ENCODE results near the gene LRP1B. TPM values are rescaled to one million over a fixed set of nuclear protein-coding genes. Genes with fewer than 3 reads are reported as not detected.

The LRP1B gene
- total RNA-seq, 1 experiment from 2014 or later: 1.4 TPM

DNA sequence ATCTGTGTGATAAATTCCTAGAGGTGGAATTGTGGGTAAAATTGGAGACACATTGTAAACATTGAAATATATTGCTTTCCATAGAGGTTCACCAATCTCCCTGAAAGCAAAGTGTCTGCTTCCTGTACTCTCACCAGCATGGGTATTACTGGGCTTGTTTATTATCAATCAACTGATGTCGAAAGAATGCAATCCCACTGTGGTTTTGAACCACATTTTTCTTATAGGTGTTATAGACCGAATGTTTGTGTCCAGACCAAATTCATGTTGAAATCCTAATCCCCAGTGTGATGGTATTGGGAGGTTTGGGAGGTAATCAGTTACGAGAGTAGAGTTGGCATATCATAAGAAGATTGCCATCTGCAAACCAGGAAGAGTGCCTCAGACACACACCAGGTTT is 1212.4 kb downstream of the LRP1B start:
- no peak for DNase-seq (ENCODE audit: low spot score)

DNA sequence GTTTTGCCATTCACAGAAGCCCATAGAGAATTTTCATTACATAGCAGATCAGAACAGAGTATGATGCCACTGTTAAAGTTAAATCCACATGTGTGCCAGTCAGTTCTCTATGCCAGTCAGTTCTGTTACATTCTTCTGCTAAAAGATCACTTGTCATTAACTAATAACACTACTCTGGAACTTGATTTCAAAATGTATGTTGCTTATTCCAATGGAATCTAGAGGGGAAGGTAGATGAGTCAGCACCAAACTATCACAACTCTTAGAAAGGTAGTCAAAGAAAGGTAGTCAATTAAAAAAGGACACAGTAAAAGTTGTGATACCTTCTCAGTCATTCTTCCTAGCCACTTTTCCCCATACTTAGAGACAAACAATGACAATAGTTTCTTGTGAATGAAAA is 1214.4 kb downstream of the LRP1B start:
- no peak for DNase-seq (ENCODE audit: low spot score)

DNA sequence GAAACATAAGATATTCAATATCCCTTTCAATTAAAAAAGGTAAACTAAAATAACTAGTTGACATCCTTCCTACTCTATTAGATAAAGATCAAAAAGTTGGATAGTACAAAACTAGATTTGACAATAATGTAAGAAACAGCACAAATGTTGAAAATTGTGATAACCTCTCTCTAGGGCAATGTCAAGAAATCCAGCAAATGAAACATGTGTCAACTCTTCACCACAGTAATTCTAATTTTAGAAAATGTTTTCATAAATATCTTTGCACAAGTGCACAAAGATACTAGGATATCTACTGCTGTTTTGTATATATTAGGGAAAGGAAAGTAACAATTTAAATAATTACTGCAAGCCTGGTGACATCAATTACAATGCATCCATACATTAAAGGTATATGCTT is 1220.1 kb downstream of the LRP1B start:
- DNase-seq (ENCODE audit: low spot score): no peak

DNA sequence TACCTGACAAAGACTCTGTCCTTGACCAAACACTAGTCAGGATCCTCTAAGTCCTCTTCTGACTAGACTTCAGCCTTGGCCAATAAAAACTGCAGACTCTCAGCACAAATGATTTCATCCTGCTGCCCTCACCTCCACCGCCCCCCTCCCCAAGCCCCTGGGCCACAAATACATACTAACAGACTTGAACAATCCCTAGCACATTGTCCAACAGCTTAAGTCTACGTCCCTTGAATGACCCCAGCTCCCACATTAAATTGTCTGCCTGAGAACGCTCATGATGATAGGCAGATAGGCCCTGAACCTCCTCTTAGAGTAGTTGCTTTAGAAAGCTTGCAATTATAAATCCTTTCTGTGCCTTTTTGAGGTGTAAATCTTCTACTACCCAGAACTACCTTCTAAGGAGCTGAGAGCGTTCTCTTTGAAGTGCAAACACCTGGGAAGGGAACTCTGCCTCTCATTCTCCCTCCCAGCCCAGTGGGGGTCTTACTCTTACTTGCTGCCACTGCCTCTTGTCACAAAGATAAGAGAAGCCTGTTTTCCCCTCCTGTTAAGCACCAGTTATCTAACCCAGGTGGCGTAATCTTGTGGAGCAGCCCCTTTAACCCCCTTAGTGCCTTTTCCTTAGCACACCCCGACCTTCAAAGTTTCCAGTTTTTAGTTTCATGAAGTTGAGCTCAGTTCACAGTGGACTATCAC is 1225.6 kb downstream of the LRP1B start:
- DNase-seq (ENCODE audit: low spot score): no peak

DNA sequence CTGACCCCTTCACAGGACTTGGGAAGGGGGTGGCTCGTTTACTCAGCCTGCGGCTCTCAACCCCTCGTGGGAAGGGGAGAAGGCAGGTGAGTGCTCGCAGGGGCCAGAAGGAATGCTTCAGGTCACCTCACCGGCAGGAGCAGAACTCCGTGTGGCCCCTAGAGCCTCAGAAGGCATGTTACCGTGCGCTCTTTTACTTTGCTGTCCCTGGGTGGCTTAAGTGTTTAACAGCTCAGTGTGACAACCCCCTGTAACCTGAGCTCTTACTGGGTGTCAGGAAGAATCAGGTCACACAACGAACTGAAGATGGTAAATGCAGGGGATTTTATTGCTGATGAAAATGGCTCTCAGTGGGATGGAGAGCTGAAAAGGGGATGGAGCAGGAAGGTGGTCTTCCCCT is 1235.4 kb downstream of the LRP1B start:
- DNase-seq (ENCODE audit: low spot score): no peak

DNA sequence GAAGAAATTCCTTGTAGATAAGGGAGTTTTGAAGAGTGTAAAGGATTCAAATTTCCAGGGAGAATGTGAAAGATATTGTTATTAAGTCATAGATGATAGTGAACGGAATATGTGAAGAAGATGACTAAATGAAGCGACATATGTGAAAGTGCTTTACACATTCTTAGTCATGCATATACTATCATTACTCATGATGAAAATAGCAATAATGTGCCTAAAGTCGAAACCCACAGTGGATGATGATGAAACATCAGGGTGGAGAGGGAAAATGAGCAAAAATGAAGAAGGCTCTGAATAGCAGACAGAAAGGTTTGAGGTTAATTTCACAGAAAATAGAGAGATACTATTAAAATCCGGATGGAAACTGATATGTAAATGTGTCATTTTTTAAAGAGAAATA is 1237.1 kb downstream of the LRP1B start:
- no peak for DNase-seq (ENCODE audit: low spot score)

DNA sequence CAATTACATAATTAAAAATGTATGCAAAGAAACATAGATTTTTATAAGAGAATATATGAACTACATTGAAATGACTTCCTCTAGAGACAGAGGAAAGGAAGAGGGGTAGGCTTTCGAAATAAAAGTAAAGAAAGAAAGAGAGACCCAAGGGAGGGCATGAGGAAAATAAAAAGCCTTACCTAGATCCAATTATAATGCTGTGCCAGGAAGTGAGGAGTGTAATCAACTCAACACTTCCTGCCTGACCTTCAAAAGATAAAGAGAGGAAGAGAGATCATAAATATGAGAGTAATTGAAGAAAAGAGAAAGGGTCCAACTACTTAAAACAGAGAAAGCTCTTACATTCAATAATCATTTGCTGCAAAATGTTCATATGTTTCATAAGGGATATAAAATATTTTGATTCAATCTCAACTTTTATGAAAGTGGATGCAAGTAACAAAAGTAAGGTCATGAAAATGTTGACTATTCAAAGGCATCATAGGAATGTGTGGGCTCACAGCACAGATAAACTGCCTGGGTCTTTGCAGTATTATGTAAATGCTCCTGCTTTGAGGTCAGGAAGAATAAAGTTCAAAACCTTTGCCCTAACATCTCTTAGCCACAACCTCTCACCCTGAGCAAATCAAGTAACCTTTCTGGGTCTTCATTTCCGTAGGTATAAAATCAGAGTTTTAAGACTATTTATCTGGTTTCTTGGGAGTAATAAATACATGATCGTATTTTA is 1237.7 kb downstream of the LRP1B start:
- no peak for DNase-seq (ENCODE audit: low spot score)

DNA sequence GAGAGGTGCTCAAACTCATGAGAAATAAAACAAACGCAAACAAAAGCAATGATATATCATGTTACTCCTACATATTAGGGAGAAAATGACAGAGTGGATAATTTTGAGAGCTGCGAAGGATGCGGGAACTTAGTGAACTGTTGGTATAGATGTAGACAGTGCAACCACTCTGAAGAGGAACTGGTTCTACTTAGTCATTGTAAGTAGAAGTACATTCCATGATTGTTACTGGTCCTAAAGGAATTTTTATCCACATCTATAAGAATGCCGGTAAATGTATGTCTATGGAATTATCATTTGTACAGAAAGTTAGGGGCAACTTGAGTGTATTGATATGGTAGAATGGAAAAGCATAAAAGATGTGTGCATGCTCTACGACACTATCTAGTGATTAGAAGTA is 1238.4 kb downstream of the LRP1B start:
- no peak for DNase-seq (ENCODE audit: low spot score)

DNA sequence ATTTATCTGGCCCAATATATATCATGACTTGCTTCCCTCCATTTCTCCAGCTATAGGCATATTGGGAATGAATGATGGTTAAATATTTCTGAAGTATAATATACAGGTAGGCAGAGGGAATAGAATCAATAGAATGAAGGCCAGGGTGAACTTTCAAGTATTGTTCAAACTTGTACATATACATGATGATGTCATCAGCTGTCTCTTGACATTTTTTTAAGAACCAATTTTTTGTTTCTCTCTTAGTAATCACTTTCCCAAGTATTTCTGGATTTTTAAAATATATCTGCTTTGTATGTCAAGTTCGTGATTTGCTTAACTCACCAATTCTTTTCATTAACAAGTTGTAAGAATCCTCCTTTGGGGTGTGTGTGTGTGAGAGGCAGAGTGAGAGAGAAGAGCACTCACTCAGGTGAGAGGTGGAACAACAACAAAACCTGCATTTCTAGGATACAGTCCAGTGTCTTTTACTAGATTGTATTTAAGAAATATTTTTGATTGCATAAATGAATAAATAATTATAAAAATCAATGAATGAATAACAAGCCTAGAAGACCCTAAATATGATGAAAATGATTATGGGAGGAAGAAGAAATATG is 1239.1 kb downstream of the LRP1B start:
- no peak for DNase-seq (ENCODE audit: low spot score)

DNA sequence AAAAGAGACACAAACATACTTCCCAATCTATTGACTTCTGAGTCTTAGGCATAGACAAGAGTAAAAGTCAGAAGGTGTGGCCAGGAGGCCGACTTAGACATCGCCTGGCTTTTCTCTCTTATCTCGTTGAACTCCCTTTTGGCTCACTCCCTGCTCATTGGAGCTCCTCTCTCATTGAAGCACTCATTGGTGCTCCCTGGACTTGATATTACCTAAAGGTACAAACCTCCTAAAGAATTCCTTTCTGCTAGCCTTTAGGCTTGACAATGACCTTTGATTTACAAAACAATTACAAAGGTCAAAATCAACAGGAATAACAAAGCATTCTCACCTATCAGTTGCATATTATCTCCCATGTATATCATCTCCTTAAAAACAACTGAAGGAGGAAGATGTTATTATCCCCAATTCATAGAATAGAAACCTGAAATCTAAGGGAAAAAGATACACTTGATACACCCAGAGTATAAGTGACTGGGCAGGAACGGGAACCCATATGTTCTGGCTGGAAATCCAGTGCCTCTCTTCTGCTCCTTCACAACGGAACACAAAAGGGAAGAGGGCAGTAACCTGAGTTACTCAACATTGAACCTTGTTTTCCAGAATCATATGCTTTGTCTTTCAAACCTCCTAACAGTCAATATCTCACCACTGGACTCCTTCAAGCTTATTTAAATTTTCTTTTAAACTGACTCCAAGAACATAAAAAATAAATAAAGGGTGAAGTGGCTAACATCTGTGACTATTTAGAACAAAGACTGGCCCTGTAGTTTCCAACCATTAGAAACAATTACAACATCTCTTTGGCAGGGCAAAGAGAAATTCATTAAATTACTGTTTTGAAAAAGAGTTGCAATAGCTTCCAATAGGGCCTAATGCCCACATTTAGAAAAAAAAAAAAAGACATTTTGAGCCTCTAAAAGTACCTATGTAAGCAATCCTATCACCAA is 1247.9 kb downstream of the LRP1B start:
- peak; percentile 4 for DNase-seq (ENCODE audit: low spot score)

DNA sequence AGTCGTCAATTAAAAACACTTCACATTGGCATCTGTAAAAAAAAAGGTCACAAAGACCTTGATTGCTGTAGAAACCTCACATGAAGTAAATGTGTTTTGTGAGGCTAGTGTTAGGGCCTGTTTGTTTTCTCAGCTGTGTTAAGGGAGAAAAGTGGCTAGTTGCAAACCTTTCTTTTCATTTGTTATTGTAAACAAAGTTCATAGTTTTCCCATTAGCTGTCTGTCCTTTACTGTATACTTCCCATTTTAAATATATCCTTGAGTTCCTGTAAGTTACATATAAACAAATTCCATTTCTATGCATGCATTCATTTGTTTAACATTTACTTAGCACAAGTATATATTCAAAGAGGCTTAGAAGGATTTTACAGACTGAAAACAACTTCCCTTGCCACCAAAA is 1250.2 kb downstream of the LRP1B start:
- DNase-seq (ENCODE audit: low spot score): peak; percentile 16

DNA sequence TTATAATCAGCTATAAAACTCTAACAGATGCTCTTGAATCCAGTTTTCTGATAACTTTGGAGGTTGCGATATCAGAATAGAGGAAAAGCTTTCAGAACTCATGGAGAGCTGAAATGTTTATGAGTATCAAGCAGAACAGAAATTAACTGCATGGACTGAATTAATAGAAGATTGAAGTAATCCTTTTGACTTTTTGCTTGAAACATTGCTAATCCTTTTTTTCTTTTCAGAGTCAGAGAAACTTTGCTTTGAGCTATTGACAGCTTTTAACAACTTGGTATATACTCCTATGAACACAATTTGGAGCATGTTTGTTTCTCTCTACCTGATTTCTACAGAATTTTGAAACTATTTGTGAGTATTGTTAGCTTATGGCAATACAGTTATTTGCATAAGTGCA is 1254.8 kb downstream of the LRP1B start:
- DNase-seq (ENCODE audit: low spot score): no peak

DNA sequence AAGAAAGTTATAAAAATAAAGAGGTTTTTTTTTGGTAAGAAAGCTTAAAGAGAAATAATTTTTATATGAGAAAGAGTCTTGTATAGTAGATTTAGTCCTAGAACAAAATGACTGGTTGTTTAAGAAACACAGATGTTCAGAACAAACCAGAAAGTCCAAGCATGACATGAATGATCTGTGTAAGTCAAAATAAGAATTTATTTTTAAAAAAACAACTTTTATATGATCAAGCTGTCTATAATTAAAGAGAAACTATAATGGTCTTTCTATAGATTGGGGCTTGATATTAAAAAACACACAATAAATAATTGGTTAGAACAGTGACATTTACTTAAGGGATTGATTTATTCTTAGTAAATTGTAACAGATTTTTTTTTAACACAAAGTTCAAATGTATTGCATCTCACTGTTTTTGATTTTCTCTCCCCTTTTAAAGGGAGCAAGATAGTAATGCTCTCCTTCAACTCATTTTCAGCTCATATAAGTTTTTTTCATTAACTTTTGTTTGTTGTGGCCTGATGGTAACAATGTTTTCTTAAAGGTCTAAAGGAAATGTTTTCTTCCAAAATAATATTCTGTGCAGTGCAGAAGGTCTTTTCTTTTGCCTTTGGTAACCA is 1256.8 kb downstream of the LRP1B start:
- DNase-seq (ENCODE audit: low spot score): no peak

DNA sequence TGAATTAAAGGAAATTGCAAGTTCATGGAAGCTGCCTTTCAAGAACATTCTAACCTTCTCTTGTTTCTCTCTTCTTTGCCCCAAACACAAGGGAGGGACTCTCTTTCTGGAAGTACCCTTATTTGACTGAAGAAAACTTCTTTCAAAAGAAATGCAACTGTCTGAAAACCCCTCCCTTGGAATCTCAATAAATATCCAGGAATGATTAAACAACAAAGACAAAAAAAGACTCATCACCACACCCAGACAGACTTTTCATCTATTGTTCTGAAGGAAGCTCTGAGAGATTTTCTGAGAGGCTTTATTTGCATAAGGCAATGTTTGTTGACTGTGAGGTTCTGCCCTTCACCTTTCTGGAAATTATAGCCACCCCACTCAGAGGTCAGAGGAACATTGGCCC is 1260.9 kb downstream of the LRP1B start:
- DNase-seq (ENCODE audit: low spot score): no peak

DNA sequence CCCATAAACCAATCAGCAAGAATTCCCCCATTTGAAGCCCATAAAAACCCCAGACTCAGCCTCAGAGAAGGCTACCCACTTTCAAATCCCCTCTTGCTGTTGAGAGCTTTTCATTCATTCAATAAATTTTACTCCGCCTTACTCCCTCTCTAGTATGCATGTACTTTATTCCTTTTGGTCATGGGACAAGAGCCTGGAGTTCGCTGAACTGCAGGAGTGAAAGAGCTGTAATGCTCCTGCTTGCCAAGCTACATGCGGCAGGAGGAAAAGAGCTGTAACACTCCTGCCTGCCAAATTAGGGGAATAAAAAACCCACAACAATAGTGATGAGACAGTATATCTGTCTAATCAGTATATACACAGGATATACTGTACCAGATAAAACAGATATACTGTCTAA is 1261.7 kb downstream of the LRP1B start:
- no peak for DNase-seq (ENCODE audit: low spot score)

DNA sequence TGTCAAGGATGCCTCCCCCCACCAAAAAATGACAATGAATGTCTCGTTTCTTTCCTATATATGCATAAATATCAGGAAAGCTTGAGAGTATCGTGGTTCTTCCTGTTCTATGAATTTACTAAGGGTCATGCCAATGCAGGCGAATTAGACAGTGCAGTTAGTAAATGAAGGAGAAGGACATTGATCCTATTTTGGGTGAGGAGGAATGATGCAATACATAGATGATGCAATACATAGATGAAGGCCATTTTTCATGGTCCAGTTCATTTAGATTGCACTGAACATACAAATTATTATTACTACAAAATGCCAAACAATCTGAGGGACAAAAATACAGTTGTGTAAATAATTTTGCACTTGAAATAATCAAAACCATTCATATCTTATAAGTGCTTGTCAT is 1265.0 kb downstream of the LRP1B start:
- no peak for DNase-seq (ENCODE audit: low spot score)

DNA sequence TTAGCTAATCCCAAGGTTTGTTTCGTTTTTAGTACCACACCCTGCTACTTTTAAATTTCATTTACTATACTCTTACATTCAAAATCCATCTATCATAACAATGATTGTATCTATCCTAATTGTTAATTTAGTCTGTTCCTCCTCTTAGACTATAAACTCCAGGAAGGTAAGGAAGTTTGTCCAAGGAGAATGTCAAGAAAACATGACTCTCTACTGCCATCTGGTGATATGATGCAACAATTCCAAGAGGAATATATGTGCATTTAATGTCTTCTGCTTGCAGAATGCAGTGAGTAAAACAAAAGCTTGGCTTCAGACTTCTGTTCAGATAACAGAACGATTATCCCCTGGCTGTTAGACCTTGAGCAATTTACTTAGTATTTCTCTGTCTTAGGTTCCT is 1267.1 kb downstream of the LRP1B start:
- peak; percentile 44 for DNase-seq (ENCODE audit: low spot score)

DNA sequence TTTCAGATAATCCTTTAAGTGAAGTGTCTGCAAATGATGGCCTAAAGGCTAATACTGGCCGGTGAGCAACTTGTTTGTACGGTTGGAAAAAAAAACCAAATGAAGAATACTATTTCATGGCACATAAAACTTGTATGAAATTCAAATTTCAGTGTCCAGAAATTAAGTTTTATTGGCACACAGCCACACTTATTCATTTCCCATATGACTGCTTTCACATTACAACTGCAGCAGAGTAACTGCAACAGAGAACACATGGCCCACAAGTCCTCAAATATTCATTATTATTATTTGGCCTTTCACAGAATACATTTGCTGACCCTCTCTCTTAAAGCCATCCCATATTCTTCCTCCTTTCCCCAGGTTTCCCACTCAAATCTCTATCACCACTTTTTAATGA is 1268.6 kb downstream of the LRP1B start:
- DNase-seq (ENCODE audit: low spot score): no peak

DNA sequence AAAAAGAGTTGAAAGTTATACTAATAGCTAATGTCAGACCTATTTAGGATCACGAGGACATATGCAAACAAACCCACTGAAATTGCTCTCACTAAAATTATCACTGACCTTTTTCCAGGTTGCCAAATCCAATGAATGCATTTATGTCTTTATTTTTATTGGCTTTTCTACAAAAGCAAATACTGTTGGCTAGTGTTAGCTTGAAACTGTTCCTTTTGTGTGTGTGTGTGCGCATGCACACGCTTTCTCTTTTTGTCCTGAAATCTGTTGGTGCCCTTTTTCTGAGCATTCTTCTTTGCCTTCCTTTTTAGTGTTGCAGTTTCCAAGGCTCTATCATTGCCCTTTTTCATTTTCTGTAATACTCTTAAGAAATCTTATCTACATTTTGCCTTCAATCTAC is 1269.2 kb downstream of the LRP1B start:
- DNase-seq (ENCODE audit: low spot score): no peak

DNA sequence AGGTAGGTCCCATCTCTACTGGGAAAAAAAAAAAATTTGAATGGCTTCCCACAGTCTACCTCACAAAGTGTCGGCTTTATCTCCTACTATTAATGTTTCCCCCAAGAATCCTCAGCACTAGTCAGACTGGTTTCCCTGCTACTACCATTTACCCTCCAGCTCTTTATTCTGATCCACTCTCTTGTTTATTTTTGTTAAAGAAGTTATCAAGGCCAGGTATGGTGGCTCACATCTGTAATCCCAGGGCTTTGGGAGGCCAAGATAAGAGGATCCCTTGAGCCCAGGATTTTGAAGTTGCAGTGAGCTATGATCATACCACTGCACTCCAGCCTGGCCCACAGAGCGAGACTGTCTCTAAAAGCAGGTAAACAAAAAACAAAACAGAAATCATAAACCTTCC is 1275.3 kb downstream of the LRP1B start:
- no peak for DNase-seq (ENCODE audit: low spot score)

DNA sequence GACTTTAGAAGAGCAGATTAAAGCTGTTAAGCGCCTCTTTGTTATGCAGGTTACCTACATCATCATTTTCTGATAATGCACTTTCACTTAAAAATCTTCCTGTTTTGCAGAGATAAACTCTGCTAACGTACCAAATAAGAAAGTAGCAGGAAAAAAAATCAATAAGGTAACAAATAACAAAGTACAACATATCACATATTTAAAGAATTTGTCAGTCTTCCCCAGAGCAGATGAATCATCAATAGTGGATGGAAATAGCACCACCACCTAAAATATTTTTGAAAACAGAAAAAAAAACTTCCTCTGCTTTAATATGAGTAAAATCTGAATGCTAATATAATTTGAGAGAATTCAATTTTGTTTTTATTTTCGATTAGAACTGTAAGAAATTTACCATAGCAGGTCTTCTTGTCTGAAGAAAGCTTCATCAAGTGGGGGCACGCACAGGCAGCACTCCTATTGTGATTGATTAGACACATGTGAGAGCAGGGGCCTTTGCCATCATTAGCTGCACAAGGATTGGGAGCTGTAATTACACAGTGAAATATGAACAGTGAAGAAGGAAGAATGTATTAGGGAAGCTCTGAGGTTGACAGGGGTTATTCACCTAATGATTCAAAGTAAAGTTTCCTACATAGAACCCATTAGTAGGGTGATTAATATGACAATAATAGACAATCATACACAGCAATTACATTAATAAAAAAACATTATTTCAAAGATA is 1279.4 kb downstream of the LRP1B start:
- no peak for DNase-seq (ENCODE audit: low spot score)

All from H4 (cell line).